ENCODE results near the gene CARD18. TPM values are rescaled to one million over a fixed set of nuclear protein-coding genes. Genes with fewer than 3 reads are reported as not detected.
A peak's percentile ranks its signal among the peaks of the same experiment; 100 is the strongest.
"Not testable (repeated sequence)": the region's sequence is repeated elsewhere in the genome, so short reads cannot be mapped to it uniquely, and the experiment has no call there.

Gene CARD18
- total and polyA plus RNA-seq, 8 donors, result not detected

DNA sequence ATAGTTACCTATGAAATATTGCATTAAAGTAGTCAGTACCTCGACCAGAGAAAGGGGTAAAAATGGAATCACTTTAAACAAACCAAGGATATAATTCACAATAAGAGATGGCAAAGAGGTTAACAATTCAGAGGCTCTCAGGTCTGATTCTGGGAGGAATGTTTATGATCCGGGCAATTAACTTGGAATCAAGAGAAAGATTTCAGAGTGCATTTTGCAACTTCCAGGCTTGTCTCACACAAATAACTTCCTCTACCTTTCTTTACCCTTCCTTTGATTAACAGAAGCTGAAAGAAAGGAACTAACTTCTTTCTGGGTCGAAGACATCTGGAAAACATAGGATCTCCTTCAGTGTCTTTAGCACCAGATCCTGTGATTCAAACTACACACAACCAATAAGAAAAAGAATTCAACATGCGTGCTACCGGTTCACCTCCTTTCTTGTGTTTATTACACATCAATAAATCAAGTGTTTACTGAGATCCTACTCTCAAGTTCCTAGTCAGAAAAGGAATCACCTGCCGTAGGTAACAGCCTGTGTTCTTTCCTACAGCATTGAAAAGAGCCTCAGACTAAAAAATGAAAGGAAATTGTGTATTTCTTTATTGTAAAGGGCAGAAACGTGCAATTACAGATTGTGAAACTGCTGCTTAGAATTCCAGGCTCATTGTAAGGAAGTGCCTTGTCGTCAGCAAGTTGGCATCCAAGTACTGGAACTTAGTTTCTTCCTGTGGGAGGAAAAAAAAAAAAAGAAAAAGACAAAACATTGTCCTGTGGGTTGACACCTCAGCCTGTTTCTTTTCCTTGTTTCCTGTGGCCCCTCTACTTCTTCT, 29.5 kb downstream of the CARD18 start:
- DNase-seq (peak in 1 of 4 donors; percentile 26), ATAC-seq (peak; percentile 57)
- intact Hi-C loops (cut with DNase I), result no loop called here
- H3K4me3 ChIP-seq, result peak overlapping the region in 1 of 2 donors; percentile 9
- H3K27me3 ChIP-seq, result no peaks in the 10 kb centered on the region
- peaks cover 6 to 20% of the 10 kb centered on the region in 2 donors for H3K4me1 ChIP-seq
- H3K36me3 ChIP-seq, result no peaks in the 10 kb centered on the region
- peak overlapping the region in 1 of 2 donors; percentile 65 for H3K27ac ChIP-seq
- TF ChIP-seq, protein P1, sequence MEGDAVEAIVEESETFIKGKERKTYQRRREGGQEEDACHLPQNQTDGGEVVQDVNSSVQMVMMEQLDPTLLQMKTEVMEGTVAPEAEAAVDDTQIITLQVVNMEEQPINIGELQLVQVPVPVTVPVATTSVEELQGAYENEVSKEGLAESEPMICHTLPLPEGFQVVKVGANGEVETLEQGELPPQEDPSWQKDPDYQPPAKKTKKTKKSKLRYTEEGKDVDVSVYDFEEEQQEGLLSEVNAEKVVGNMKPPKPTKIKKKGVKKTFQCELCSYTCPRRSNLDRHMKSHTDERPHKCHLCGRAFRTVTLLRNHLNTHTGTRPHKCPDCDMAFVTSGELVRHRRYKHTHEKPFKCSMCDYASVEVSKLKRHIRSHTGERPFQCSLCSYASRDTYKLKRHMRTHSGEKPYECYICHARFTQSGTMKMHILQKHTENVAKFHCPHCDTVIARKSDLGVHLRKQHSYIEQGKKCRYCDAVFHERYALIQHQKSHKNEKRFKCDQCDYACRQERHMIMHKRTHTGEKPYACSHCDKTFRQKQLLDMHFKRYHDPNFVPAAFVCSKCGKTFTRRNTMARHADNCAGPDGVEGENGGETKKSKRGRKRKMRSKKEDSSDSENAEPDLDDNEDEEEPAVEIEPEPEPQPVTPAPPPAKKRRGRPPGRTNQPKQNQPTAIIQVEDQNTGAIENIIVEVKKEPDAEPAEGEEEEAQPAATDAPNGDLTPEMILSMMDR (IDR thresholded peaks at IDR 0.05), result no peak
- H3K9me3 ChIP-seq, result peaks cover 0 to 3% of the 10 kb centered on the region in 2 donors

DNA sequence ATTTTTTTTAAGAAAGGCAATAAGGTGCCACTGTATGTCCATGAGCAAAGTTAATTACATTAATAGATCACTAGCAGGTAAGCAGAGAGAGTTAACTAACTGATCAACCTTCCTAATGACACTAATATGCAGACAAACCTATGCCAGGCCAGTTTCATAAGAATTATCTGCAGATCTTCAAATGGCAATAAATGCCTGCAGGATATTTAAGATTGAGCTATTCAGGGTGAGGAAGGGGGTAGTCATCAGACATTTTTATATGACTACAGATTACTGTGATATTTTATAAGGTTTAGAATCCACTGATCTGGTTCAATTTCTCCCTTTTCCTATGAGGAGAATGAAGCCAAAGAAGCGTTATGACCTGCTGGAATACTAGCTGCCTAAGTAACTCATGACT, 30.2 kb downstream of the CARD18 start:
- TF ChIP-seq, protein P1 (IDR thresholded peaks at IDR 0.05), result no peak
- Histone ChIP-seq H3K9me3 (peaks cover 0 to 4% of the 10 kb centered on the region in 2 donors), H3K27me3 (no peaks in the 10 kb centered on the region), H3K36me3 (no peaks in the 10 kb centered on the region), H3K4me1 (peaks cover 6 to 20% of the 10 kb centered on the region in 2 donors), H3K4me3 (no peak overlapping the region), H3K27ac (no peak overlapping the region)
- intact Hi-C loops (cut with DNase I), result no loop called here
- ATAC-seq, result no peak
- DNase-seq, result no peak

DNA sequence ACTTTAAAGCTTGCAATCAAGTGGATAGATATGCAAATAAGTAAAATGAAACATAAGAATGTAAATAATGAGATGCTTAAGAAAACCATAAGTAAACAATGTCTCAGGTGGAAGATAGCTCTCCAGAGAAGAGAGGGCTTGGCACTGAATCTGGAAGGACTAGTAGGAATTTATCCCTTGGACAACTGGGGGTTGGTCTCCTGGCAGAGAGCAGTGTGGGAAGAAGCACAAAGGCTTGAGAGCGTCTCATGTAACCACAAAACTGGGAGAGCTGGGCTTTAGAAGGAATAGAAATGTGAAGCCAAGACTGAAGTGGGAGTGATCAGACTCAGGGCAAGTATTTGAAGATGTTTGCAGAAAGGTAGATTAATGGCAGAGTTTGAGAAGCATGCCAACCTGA, 31.3 kb downstream of the CARD18 start:
- peak; percentile 81 for ATAC-seq
- Histone ChIP-seq H3K9me3 (peaks cover 0 to 4% of the 10 kb centered on the region in 2 donors), H3K4me1 (peaks cover 6 to 20% of the 10 kb centered on the region in 2 donors), H3K27me3 (no peaks in the 10 kb centered on the region), H3K36me3 (no peaks in the 10 kb centered on the region), H3K4me3 (no peak overlapping the region), H3K27ac (no peak overlapping the region)
- DNase-seq, result peak in 1 of 4 donors; percentile 52
- intact Hi-C loops (cut with DNase I), result no loop called here
- TF ChIP-seq, protein P1 (IDR thresholded peaks at IDR 0.05), result no peak

DNA sequence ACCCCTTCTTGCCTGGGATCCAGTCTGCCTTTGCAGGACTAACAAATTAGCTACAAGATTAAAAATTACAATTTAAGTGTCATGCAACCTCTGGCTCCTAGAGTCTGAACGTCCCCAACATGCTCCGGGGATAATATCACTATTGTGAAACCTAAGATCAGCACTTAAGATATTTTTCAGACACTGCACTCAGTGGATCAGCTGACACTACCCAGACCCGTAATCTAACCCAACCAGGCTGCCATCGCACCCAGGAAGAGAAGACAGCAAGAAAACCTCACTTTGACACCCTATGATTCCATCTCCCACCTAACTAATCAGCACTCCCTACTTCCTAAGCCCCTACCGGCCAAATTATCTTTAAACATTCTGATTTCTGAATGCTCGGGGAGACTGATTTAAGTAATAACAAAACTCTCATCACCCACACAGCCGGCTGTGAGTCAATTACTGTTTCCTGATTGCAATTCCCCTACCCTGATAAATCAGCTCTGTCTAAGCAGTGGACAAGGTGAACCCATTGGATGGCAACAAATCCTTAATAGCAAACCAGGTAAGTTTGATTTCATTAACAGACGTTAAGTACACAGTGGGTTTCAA, 32.2 kb downstream of the CARD18 start:
- intact Hi-C loops (cut with DNase I); DNase-seq; H3K27ac ChIP-seq; H3K36me3 ChIP-seq; ATAC-seq; H3K27me3 ChIP-seq; H3K4me3 ChIP-seq; H3K9me3 ChIP-seq: not testable (repeated sequence)
- H3K4me1 ChIP-seq, result peaks cover 6 to 20% of the 10 kb centered on the region in 2 donors

DNA sequence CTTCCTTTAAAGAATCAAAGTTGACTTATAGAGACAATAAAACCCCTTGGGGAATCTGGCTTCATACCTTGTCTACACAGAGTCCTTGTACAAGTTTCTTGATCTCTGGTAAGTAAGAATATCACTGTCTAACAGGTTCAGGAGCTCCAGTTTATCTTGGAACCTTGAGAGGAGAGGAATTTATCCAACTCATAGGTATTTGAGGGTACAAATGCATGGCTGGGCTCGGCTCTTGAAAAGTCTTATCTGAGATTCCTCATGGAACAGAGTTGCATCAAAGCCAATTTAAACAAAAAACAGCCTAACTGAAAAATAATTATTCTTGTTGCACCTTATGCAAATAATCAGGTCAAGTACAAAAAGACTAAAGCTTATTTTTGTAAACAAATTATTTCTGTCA, 33.4 kb downstream of the CARD18 start:
- Histone ChIP-seq H3K27me3 (no peaks in the 10 kb centered on the region), H3K36me3 (no peaks in the 10 kb centered on the region), H3K27ac (no peak overlapping the region), H3K4me1 (peaks cover 6 to 23% of the 10 kb centered on the region in 2 donors), H3K4me3 (no peak overlapping the region), H3K9me3 (peaks cover 0 to 4% of the 10 kb centered on the region in 2 donors)
- DNase-seq (no peak), ATAC-seq (no peak)
- TF ChIP-seq, protein P1 (IDR thresholded peaks at IDR 0.05), result no peak
- intact Hi-C loops (cut with DNase I), result no loop called here

All from left lung (tissue), 10 donors.